AG20443 (cell line): Measurements from ENCODE around the gene LHPP.

Experiments used
- DNase-seq: peaks from one replicate; pipeline ENCODE4 v3.0.0; 2012; ENCODE audit warnings: low spot score, mixed read lengths

LHPP gene

GRCh38 chr10:124447751-124448466, 13.7 kb upstream of the LHPP start:
- no peak for DNase-seq

DNA sequence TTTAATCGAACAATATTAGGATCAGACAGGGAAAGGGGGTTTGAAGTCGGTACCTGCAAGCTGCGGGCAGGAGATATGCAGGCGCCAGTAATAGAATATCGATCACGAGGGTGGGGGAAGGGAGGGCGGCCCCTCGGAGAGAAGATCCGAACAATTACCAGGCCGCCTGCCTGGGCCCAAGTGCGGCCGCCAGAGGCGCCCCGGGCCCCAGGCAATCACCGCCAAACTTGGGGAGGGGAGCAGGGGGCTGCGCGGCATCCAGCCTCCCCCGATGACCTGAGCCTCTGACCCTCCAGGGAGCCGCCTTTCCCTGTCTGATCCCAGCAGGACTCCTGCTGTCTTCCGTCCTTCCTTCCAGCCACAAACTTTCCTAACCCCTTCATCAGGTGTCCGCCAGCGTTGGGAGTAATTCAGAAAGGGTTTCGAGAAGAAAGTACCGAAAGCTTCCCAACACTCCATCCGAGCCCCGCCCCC, 12.9 kb upstream of the LHPP start:
- no peak for DNase-seq

DNA sequence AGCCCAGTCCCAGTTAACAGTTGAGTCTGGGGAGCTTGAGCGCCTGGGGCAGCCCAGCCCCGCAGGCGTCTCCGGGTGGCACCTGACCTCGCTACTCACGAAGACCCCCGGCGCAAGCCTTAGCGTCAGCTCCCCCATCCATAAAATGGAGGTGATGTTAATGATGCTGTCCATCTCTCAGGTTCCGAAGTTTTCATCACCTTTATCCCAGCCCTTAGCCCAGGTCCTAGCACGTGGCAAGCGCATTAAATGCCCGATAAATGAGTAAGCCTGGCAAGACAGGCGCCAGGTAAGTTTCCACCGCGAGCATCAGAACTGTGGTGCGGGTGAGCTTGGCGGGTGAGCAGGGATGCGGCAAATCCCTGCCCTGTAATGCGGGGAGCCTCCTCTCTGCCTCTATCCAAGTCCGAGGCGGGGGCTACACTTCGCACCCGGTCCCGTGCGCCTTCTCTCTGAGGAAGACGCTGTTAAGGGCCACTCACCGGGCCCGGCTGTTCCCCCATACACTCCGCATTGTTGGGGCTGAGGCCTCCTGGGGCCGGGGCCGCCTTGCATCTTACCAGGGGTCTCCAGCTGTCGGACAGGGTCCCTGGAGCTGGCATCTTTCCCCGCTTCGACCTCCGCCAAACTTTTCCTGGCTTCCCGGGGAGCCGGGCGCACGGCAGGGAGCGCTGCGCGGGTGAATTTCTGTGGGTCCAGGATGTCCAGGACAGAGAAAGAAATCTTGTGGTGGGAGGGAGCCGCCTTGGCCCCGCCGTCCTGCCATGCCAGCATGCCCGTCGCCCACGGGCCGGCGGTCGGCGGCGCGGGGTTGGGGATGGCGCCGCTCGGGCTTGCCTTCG, 12.2 kb upstream of the LHPP start:
- DNase-seq: no peak

DNA sequence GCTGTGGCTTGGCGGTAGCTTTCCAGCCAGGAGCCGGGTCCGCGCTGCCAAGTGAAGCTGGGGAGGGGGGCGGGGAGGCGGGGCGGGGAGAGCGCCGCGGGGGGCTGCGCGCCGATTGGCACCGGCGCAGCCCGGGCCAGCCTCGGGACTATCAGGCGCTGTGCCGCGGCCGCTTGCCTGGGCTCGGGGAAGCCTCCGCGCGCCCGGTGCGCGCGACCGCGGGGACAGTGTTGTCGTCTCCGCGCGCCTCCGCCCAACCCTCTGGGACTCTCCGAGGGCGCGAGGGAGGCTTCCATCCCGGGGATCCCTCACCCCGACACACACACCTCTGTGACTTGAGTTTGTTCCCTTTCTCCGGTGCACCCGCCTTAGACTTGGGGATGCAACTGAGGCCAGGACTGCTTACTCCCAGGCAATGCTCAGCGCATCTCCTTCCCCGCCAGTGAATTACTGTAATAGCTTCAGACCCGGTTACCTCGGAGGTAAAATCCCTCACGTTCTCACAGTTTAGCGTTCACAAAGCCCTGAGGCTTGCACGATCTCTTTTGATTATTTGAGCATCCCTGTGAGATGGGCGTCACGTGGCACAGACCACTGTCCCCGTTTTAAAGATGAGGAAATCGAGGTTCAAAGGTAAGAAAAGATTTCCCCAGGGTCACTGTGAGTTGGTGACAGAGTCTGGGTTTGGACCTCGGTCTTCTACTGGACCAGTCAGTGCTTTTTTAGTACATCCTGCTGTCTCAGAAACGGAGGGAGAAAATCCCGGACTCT, 11.4 kb upstream of the LHPP start, which contains the start of gene NKX1-2:
TSS of gene NKX1-2 (minus strand) at position 24 of the 771 bp plus-strand sequence. CDS start 92 bp downstream, outside the sequence.
- no peak for DNase-seq

DNA sequence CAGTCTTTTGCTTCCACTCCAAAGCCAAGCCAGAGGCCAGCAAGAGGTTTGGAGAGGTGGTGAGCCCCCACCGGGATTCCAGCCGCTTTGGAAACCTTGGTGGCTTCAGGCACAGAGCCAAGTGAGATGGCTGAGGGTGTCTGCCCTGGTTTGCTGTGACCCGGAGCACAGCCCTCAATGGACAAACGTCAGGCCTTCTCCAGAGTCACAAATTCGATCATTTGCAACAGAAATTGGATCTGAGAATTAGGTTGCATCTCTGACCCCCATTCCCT, 10.9 kb upstream of the LHPP start:
- no peak for DNase-seq

DNA sequence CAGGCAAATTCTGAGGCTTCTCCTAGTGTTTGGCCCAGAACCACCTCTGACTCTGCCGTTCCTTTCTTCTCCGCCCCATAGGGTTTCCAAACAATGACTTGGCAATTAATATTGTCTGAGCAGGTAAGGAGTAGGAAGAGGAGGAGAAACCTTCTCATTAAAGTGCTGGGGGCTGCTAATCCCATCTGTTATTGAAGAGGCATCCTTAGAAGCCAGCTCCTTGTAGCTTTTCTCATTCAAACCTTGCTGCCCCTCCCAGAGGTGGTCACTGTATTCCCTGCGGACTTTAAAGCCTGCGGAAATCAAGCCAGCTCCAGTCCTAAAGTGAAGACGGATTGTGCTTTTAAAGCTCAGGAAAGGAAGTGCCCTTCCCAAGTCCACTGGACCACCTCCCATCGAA, 10.3 kb upstream of the LHPP start:
- DNase-seq: no peak

- DNase-seq: no peak
Measured at GRCh38 chr10:124453960-124454610, 7.5 kb upstream of the LHPP start.

- no peak for DNase-seq
Measured at GRCh38 chr10:124455441-124455840, 6.2 kb upstream of the LHPP start.

DNA sequence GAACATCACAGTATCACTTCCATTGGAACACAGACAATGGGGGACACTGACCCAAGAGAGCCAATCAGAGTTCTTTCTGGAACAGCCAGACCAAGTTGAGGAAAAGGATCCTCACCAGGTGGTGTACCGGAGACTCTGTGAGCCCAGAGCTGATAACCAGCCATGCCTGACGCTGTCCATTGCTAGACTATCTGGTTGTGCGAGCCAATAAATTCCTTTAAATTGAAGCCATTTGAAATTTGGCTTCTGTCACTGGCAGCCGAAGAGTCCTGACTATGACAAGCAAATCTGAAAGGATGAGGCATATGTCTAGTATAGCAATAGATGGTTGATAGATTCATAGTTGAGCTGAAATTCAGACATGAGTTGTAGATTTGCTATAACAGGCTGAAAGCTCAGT, 3.1 kb upstream of the LHPP start:
- no peak for DNase-seq

GRCh38 chr10:124458889-124459288, 2.7 kb upstream of the LHPP start:
- DNase-seq: no peak

- DNase-seq: no peak
Measured at GRCh38 chr10:124459395-124459794, 2.2 kb upstream of the LHPP start.

DNA sequence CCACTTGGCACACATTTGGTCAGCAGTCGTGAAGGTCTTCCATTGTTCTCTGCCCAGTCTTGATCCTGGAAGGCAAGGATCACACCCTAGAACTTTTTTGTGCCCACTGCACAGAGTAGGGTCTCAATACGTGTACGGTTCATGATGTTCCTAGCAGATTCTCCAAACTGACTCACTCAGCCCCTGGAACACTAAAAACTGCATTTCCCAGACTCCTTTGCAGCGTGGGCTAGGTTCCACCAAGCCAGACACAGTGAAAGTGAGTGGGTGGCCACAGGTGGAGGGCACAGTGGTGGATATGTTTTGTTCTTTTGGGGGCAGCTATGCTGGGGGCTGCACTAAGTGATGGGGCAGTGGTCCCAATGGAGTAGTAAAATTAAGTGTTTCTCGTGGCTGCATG, 1.5 kb upstream of the LHPP start:
- DNase-seq: no peak

- DNase-seq: no peak
Measured at GRCh38 chr10:124462348-124462695, 699 bp downstream of the LHPP start.

GRCh38 chr10:124464028-124464965, 2.7 kb downstream of the LHPP start:
- DNase-seq: no peak

DNA sequence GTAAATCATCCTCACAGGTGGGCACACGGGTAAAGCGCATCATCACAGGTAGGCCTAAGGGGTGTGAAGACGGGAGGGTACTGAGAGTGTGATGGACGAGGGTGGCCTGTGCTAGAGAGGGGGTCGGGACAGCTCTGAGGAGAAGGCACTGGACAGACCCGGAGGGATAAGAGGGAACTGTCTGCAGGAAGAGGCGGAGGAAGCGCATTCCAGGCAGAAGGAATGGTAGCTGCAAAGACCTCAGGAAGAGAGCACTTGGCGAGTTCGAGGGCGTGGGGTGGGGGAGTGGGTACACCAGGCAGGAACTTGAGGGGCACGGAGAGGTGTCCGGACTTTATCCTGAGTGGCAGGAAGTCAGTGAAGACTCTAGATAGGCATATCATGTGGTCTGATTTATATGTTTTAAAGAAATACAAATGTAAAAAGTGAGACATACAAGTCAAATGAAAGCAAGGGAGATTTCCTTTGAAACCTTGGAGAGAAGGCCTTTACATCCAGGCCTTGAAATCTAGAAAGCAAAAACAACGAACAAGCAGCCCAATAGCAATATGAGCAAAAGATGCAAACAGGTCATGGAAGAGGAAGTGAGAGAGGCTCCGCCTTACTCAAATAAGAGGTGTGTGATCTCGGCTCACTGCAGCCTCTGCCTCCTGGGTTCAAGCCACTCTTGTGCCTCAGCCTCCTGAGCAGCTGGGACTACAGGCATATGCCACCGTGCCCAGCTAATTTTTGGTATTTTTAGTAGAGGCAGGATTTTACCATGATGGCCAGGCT, 3.6 kb downstream of the LHPP start:
- DNase-seq: no peak

DNA sequence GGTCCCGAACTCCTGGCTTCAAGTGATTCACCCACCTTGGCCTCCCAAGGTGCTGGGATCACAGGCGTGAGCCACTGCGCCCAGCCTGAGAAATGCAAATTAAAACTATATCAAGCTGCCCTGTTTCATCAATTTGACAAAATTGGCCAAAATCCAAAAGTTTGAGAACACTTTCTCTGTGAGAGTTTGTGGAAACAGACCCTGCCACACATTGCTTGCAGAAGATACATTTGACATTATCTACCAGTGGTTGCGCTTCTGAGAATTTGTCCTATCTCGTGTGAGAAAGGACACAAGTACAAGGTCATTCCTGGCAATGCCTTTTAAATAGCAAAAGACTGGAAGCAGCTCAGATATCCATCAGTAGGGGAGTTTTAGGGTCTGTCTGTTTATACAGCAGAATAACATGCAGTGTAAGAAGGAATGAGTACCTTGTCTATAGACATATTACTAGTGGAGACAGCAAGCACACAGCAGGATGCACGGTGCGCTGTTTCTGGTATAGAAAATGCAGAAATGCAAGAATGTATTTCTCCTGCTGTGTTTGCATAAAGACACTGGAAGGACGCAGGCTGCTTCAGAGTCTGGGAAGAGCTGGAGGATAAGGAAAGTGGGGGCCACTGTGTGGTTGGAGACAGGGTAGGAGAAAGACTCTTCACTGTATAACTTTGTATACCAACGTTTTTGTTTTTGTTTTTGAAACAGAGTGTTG, 4.3 kb downstream of the LHPP start:
- DNase-seq: no peak

- DNase-seq: no peak
Measured at GRCh38 chr10:124467165-124467564, 5.5 kb downstream of the LHPP start.

DNA sequence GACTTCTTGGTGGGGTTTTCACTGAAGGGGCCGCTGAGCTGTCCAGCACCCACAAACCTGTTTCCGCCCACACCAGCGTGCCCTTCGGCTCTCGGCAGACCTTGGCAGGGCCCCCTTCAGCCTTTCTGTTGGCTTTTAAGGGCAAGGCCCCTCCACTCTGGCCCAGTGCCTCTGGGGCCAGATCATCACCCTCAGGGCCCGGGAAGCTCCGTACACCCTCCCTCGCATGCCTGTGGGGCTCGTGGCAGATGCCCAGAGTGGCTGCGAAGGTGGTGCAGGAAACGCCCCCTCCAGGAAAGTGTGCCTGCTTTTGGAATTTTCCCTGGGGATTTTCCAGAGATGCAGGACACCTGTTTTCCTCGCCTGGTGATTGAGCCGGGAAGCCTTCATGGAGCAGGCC, 7.0 kb downstream of the LHPP start:
- no peak for DNase-seq

GRCh38 chr10:124469956-124470484, 8.4 kb downstream of the LHPP start:
- DNase-seq: no peak
